ENCODE data around the gene HINT3.
"Not testable (repeated sequence)": the region's sequence is repeated elsewhere in the genome, so short reads cannot be mapped to it uniquely, and the experiment has no call there.

HINT3 gene

DNA sequence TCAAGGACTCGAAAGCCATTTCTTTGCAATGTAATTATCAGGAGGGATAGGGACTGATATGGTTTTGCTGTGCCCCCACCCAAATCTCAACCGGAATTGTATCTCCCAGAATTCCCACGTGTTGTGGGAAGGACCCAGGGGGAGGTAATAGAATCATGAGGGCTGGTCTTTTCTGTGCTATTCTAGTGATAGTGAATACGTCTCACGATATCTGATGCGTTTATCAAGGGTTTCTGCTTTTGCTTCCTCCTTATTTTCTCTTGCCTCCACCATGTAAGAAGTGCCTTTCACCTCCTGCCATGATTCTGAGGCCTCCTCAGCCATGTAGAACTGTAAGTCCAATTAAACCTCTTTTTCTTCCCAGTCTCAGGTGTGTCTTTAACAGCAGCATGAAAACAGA, 5.9 kb upstream of the HINT3 start:
- not testable (repeated sequence) for H3K4me1 ChIP-seq (ENCODE audit: control insufficient read depth, insufficient read depth, low read length); H3K27ac ChIP-seq (ENCODE audit: low read depth, low read length); H3K4me3 ChIP-seq (ENCODE audit: low read depth, low read length); H3K27me3 ChIP-seq (ENCODE audit: control insufficient read depth, insufficient read depth, low read length); H3K9ac ChIP-seq (ENCODE audit: low read length); H3K36me3 ChIP-seq (ENCODE audit: control insufficient read depth, insufficient read depth, low read length); H3K9me3 ChIP-seq (ENCODE audit: control insufficient read depth, insufficient read depth, low read depth, low read length)

DNA sequence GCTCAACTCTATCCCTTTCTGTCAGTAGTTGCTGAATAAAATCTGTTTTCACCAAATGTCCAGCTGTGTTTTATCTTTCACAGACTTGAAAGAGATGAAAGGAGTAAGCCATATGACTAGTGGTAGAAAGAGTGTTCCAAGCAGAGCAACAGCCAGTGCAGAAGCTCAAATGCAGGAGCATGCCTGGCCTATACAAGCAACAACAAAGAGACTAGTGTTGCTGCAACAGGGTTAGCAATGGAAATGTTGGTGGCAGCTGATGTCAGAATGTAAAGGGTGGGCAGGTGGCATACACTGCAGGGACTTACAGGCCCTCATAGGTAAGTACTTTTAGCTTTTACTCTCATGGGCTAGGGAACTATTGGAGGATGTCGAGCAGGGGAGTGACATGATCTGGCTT, 5.2 kb upstream of the HINT3 start:
- Histone ChIP-seq H3K27me3 (ENCODE audit: control insufficient read depth, insufficient read depth, low read length) (no peaks in the 10 kb centered on the region), H3K4me1 (ENCODE audit: control insufficient read depth, insufficient read depth, low read length) (peaks cover 2% of the 10 kb centered on the region; the same call in 1 of the 2 replicates), H3K9ac (ENCODE audit: low read length) (no peak overlapping the region), H3K27ac (ENCODE audit: low read depth, low read length) (no peak overlapping the region), H3K9me3 (ENCODE audit: control insufficient read depth, insufficient read depth, low read depth, low read length) (no peaks in the 10 kb centered on the region), H3K4me3 (ENCODE audit: low read depth, low read length) (no peak overlapping the region), H3K36me3 (ENCODE audit: control insufficient read depth, insufficient read depth, low read length) (no peaks in the 10 kb centered on the region)

DNA sequence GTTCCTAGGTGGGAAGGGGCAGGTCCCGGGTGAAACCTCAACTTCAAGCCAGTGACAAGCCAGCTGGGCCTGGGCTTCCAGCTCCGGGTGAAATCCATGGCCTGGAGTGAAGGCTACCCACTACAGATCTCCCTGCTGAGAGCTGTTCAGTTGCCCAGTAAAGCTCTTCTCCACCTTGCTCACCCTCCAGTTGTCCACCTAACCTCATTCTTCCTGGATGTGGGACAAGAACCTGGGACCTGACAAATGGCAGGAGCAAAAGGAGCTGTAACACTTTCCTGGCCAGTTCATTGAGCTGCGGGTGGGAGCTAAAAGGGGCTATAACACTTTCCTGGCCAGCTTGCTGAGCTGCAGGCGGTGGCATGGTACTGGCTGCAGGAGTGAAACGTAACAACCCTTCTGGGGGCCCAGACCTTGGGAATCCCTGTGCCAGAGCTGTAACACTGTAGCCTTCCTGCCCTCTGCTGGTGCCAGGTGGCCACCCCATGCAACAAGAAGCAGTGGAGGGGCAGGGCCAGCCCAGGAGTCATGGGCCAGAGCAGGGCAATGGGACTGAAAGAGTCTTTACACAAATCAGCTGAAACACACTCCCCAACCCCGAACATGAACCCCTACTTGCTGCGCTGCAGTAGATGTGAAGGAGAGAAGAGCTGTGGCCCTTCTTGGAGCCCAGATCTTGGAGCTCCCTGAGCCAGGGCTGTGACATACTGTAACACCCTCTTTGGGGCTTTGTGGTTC, 3.6 kb upstream of the HINT3 start:
- Histone ChIP-seq H3K27ac (ENCODE audit: low read depth, low read length) (no peak overlapping the region), H3K4me1 (ENCODE audit: control insufficient read depth, insufficient read depth, low read length) (peaks cover 5% of the 10 kb centered on the region; the same call in 1 of the 2 replicates), H3K4me3 (ENCODE audit: low read depth, low read length) (peak overlapping the region; percentile 11; the same call in 1 of the 2 replicates), H3K27me3 (ENCODE audit: control insufficient read depth, insufficient read depth, low read length) (no peaks in the 10 kb centered on the region), H3K9ac (ENCODE audit: low read length) (no peak overlapping the region), H3K9me3 (ENCODE audit: control insufficient read depth, insufficient read depth, low read depth, low read length) (no peaks in the 10 kb centered on the region), H3K36me3 (ENCODE audit: control insufficient read depth, insufficient read depth, low read length) (no peaks in the 10 kb centered on the region)

GRCh38 chr6:125953502-125953875, 3.1 kb upstream of the HINT3 start:
- Histone ChIP-seq H3K27ac (ENCODE audit: low read depth, low read length) (no peak overlapping the region), H3K27me3 (ENCODE audit: control insufficient read depth, insufficient read depth, low read length) (no peaks in the 10 kb centered on the region), H3K9me3 (ENCODE audit: control insufficient read depth, insufficient read depth, low read depth, low read length) (no peaks in the 10 kb centered on the region), H3K4me3 (ENCODE audit: low read depth, low read length) (peak overlapping the region; percentile 11; the same call in 1 of the 2 replicates), H3K9ac (ENCODE audit: low read length) (no peak overlapping the region), H3K4me1 (ENCODE audit: control insufficient read depth, insufficient read depth, low read length) (peaks cover 9% of the 10 kb centered on the region; the same call in 1 of the 2 replicates), H3K36me3 (ENCODE audit: control insufficient read depth, insufficient read depth, low read length) (no peaks in the 10 kb centered on the region)

DNA sequence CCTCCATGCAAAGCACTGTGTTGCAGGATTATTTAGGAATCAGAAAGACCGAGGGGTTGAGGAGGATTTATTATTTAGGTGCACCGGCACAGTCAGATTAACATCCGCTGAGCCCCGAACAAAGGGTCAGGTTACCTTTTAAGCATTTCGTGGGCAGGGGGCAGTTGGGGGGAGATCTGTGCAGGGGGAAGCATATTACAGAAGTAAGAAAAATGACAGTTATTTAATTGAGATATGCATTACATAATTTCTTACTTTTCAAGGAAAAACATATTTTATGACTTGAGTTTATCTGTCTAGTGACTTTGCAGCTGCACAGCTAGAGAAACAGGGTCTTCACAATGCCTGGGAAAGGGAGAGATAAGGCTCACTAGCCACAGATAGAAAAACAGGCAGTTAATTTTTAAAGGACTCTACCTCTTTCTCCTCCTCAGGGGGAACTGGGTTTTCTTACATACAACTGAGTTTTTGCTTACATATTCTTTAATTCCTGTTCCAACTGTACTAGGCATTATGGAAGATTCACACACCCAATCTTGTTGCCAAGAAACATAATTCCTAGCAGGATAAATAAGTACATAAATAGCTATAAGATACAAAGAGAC, 1.7 kb upstream of the HINT3 start:
- H3K27me3 ChIP-seq (ENCODE audit: control insufficient read depth, insufficient read depth, low read length) = no peaks in the 10 kb centered on the region
- H3K9ac ChIP-seq (ENCODE audit: low read length) = no peak overlapping the region
- H3K27ac ChIP-seq (ENCODE audit: low read depth, low read length) = no peak overlapping the region
- no peak overlapping the region for H3K4me3 ChIP-seq (ENCODE audit: low read depth, low read length)
- no peaks in the 10 kb centered on the region for H3K36me3 ChIP-seq (ENCODE audit: control insufficient read depth, insufficient read depth, low read length)
- H3K9me3 ChIP-seq (ENCODE audit: control insufficient read depth, insufficient read depth, low read depth, low read length) = no peaks in the 10 kb centered on the region
- H3K4me1 ChIP-seq (ENCODE audit: control insufficient read depth, insufficient read depth, low read length) = peaks cover 8% of the 10 kb centered on the region; the same call in 1 of the 2 replicates

DNA sequence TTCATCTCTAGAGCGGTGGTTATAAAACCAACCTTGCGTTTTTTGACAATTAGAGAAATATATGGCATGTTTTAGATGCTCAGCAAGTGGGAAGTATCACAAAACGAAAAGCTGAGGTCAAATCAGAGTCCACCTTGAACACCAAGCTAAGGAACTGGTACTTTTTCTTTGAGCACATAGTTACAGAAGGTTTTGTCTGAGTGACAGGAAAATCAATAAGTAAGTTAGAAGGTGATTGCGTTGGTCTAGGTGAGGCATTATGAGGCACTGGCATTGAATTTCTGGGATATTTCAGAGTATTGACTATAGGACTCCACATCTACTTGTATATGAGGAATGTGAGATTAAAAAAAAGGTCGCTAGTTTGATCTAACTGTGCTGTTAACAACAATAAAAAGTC, 597 bp upstream of the HINT3 start:
- H3K9ac ChIP-seq (ENCODE audit: low read length) = no peak overlapping the region

GRCh38 chr6:125957391-125957693, 772 bp downstream of the HINT3 start:
- no peaks in the 10 kb centered on the region for H3K36me3 ChIP-seq (ENCODE audit: control insufficient read depth, insufficient read depth, low read length)
- H3K27ac ChIP-seq (ENCODE audit: low read depth, low read length) = no peak overlapping the region
- peak overlapping the region; percentile 82 for H3K4me3 ChIP-seq (ENCODE audit: low read depth, low read length)
- H3K9me3 ChIP-seq (ENCODE audit: control insufficient read depth, insufficient read depth, low read depth, low read length) = no peaks in the 10 kb centered on the region
- H3K4me1 ChIP-seq (ENCODE audit: control insufficient read depth, insufficient read depth, low read length) = peaks cover 7% of the 10 kb centered on the region; the same call in 1 of the 2 replicates
- peak overlapping the region; percentile 79 for H3K9ac ChIP-seq (ENCODE audit: low read length)
- no peaks in the 10 kb centered on the region for H3K27me3 ChIP-seq (ENCODE audit: control insufficient read depth, insufficient read depth, low read length)

More for the DNA sequence above, 597 bp upstream of the HINT3 start:
- H3K4me3 ChIP-seq (ENCODE audit: low read depth, low read length) = peak overlapping the region; percentile 82
- no peaks in the 10 kb centered on the region for H3K36me3 ChIP-seq (ENCODE audit: control insufficient read depth, insufficient read depth, low read length)
- H3K27me3 ChIP-seq (ENCODE audit: control insufficient read depth, insufficient read depth, low read length) = no peaks in the 10 kb centered on the region
- no peak overlapping the region for H3K27ac ChIP-seq (ENCODE audit: low read depth, low read length)
- H3K4me1 ChIP-seq (ENCODE audit: control insufficient read depth, insufficient read depth, low read length) = peaks cover 7% of the 10 kb centered on the region; the same call in 1 of the 2 replicates
- no peaks in the 10 kb centered on the region for H3K9me3 ChIP-seq (ENCODE audit: control insufficient read depth, insufficient read depth, low read depth, low read length)

GRCh38 chr6:125957845-125958244, 1.3 kb downstream of the HINT3 start:
- Histone ChIP-seq H3K4me1 (ENCODE audit: control insufficient read depth, insufficient read depth, low read length) (peaks cover 7% of the 10 kb centered on the region; the same call in 1 of the 2 replicates), H3K36me3 (ENCODE audit: control insufficient read depth, insufficient read depth, low read length) (no peaks in the 10 kb centered on the region), H3K9me3 (ENCODE audit: control insufficient read depth, insufficient read depth, low read depth, low read length) (no peaks in the 10 kb centered on the region), H3K27ac (ENCODE audit: low read depth, low read length) (no peak overlapping the region), H3K27me3 (ENCODE audit: control insufficient read depth, insufficient read depth, low read length) (no peaks in the 10 kb centered on the region), H3K4me3 (ENCODE audit: low read depth, low read length) (peak overlapping the region; percentile 82), H3K9ac (ENCODE audit: low read length) (no peak overlapping the region)

- Histone ChIP-seq H3K27me3 (ENCODE audit: control insufficient read depth, insufficient read depth, low read length) (no peaks in the 10 kb centered on the region), H3K9me3 (ENCODE audit: control insufficient read depth, insufficient read depth, low read depth, low read length) (no peaks in the 10 kb centered on the region), H3K4me3 (ENCODE audit: low read depth, low read length) (no peak overlapping the region), H3K4me1 (ENCODE audit: control insufficient read depth, insufficient read depth, low read length) (peaks cover 7% of the 10 kb centered on the region; the same call in 1 of the 2 replicates), H3K27ac (ENCODE audit: low read depth, low read length) (no peak overlapping the region), H3K9ac (ENCODE audit: low read length) (no peak overlapping the region), H3K36me3 (ENCODE audit: control insufficient read depth, insufficient read depth, low read length) (no peaks in the 10 kb centered on the region)
These were observed 2.5 kb downstream of the HINT3 start for GRCh38 chr6:125959041-125959440.

GRCh38 chr6:125961117-125961516, 4.5 kb downstream of the HINT3 start:
- no peaks in the 10 kb centered on the region for H3K27me3 ChIP-seq (ENCODE audit: control insufficient read depth, insufficient read depth, low read length)
- H3K9me3 ChIP-seq (ENCODE audit: control insufficient read depth, insufficient read depth, low read depth, low read length) = no peaks in the 10 kb centered on the region
- no peaks in the 10 kb centered on the region for H3K36me3 ChIP-seq (ENCODE audit: control insufficient read depth, insufficient read depth, low read length)
- no peak overlapping the region for H3K4me3 ChIP-seq (ENCODE audit: low read depth, low read length)
- H3K27ac ChIP-seq (ENCODE audit: low read depth, low read length) = no peak overlapping the region
- peaks cover 7% of the 10 kb centered on the region; the same call in 1 of the 2 replicates for H3K4me1 ChIP-seq (ENCODE audit: control insufficient read depth, insufficient read depth, low read length)
- no peak overlapping the region for H3K9ac ChIP-seq (ENCODE audit: low read length)

GRCh38 chr6:125962900-125963497, 6.4 kb downstream of the HINT3 start:
- Histone ChIP-seq H3K9ac (ENCODE audit: low read length) (no peak overlapping the region), H3K36me3 (ENCODE audit: control insufficient read depth, insufficient read depth, low read length) (no peaks in the 10 kb centered on the region), H3K27ac (ENCODE audit: low read depth, low read length) (no peak overlapping the region)

More at GRCh38 chr6:125962900-125963497, 6.4 kb downstream of the HINT3 start:
- Histone ChIP-seq H3K27me3 (ENCODE audit: control insufficient read depth, insufficient read depth, low read length) (no peaks in the 10 kb centered on the region), H3K4me1 (ENCODE audit: control insufficient read depth, insufficient read depth, low read length) (peaks cover 3% of the 10 kb centered on the region; the same call in 1 of the 2 replicates), H3K9me3 (ENCODE audit: control insufficient read depth, insufficient read depth, low read depth, low read length) (no peaks in the 10 kb centered on the region), H3K4me3 (ENCODE audit: low read depth, low read length) (no peak overlapping the region)
